Esophagus mucosa (tissue), 1 donor: ENCODE measurements around the gene LIPE. TPM values are rescaled to one million over a fixed set of nuclear protein-coding genes. Genes with fewer than 3 reads are reported as not detected.

Experiments
- ATAC-seq: fragments of 200-7000 bp; cut with Tn5 transposase; one replicate; pipeline ENCODE4 v1.9.1; 2020
- total RNA-seq: library from RNA; stranded (reverse); gene quantifications from one replicate; pipeline ENCODE4 v1.2.4, GENCODE V29; 2023
- donor health status: DM: yes; HTN: yes; CAD: no.

The LIPE gene, protein sequence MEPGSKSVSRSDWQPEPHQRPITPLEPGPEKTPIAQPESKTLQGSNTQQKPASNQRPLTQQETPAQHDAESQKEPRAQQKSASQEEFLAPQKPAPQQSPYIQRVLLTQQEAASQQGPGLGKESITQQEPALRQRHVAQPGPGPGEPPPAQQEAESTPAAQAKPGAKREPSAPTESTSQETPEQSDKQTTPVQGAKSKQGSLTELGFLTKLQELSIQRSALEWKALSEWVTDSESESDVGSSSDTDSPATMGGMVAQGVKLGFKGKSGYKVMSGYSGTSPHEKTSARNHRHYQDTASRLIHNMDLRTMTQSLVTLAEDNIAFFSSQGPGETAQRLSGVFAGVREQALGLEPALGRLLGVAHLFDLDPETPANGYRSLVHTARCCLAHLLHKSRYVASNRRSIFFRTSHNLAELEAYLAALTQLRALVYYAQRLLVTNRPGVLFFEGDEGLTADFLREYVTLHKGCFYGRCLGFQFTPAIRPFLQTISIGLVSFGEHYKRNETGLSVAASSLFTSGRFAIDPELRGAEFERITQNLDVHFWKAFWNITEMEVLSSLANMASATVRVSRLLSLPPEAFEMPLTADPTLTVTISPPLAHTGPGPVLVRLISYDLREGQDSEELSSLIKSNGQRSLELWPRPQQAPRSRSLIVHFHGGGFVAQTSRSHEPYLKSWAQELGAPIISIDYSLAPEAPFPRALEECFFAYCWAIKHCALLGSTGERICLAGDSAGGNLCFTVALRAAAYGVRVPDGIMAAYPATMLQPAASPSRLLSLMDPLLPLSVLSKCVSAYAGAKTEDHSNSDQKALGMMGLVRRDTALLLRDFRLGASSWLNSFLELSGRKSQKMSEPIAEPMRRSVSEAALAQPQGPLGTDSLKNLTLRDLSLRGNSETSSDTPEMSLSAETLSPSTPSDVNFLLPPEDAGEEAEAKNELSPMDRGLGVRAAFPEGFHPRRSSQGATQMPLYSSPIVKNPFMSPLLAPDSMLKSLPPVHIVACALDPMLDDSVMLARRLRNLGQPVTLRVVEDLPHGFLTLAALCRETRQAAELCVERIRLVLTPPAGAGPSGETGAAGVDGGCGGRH
- total RNA-seq = 10.8 TPM

DNA sequence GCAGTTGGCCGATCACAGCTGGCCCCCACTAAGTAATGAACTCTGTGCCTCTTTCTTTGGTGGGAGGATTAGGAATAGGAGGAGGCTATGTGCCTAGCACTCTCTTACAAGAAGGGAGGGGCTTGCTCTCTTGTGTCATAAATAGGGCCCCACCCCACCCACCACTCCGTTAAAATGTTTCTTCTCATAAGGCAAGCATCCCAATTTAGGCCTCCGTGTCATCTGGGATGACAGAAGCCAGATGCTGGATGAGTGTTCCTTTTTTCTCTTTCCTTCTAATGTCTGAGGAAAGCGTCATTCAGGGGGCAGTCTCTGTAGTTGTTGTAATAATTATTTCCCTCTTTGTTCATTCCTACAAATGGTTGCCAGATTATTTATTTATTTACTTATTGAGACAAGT lies at the start of gene LIPE:
LIPE (minus strand) TSS at position 76 of the 400 bp plus-strand sequence. CDS start 239 bp downstream, outside the sequence.
- no peak for ATAC-seq

DNA sequence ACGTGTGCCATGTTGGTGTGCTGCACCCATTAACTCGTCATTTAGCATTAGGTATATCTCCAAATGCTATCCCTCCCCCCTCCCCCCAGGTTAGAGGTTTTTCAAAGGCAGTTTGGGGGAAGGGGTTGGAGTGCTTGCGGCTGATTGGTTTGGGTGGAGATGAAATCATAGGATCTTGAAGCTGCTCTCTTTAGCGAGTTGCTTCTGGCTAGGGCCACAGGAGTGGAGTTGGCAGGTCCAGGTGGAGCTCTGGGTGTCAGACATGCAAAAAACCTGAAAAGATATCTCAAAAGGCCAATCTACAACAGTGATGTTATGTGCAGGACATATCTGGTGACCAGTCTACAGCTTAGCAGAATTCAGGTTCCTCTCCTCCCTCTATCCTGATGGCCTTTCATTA lies 48.2 kb upstream of the LIPE start:
- no peak for ATAC-seq

DNA sequence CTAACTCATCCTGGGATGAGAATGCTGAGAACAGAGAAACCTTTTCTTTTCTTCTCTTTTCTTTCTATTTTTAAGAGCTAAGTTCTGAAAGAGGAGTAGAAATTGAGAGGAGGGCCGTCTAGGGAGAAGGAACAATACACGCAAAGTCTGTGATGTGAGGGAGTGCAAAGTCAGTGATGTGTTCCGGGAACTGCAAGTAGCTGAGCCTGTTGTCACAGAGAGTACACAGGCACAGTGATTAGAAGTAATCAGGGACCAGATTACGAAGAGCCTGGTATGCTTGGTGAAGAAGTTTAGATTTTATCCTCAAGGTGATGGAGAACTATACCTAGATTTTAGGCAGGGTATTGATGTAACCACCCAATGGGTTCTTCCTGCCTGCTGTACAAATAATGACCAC lies 47.6 kb upstream of the LIPE start:
- ATAC-seq = no peak

DNA sequence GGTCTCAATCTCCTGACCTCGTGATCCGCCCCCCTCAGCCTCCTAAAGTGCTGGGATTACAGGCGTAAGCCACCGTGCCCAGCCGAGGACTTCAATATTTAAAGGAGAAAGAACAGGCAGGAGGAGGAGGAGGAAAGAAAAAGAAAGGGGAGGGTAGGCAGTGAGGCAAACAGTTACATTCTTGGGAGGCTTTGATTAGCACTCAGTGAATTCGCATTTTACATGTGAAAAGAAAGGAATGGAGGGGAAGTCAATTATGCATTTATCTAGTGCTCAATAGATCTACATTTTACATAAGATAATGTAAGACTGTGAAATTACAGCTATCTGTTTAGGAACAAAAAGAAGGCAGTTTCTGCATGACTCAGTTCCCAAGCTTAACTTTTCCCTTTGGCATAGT lies 46.5 kb upstream of the LIPE start:
- no peak for ATAC-seq

DNA sequence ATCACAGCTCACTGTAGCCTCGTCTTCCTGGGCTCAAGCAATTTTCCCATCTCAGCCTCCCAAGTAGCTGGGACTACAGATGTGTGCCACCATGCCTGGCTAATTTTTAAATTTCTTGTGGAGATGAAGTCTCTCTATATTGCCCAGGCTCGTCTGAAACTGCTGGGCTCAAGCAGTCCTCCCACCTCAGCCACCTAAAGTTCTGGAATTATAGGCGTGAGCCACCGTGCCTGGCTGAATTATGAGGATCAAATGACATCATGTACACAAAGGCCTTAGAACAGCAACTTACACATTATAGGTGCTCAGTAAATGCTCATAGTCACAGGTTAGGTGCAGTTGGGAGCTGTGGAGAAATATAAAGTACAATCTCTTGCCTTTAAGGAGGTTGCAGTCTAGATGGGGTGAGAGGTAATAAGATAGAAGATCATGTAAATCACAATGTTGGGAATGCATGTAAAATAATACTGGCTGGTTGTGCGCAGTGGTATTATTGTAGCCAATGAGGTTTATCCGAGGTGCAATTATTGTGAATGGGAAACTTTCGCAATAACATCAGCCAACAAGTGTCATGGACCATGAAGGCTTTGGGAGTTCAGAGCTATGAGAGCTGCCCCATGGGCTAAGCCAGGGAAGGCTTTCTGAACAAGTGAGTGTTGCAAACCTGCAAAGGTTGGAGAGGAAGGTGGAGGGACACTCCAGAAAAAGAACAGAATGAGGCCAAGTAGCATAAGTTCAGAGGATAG lies 45.4 kb upstream of the LIPE start:
- no peak for ATAC-seq

DNA sequence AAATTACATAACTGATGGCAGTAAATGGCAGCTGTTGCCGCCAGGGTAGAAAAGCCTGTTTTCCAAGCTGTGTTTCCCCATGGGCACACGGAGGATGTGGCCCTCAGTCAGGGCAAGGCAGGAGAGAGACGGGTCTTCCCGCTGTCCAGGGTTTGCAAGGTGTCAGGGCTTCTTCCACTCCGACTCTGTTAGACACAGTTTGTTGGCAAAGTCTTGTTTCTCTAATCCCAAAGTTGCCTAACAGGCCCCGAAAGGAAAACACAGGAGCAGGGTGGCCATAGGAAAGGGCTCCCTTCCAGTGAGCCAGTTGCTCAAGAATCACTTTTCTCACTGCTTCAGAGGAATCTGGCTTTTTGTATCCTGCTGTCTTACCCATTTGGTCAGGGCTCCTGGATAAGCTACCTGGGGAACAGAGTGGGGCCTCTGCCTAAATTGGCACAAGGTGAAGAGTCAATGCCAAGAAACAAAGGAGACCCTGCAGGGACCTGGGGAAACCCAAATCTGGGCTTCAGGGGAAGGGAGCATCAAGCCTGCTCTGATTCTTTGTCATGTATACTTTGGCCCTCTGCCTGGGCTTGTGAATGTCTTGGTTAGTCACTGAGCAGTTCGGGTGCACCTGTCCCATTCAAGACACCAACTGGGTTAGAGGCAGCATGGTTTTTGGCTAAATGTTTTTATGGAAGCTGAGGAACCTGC lies 44.5 kb upstream of the LIPE start:
- peak; percentile 82 for ATAC-seq

DNA sequence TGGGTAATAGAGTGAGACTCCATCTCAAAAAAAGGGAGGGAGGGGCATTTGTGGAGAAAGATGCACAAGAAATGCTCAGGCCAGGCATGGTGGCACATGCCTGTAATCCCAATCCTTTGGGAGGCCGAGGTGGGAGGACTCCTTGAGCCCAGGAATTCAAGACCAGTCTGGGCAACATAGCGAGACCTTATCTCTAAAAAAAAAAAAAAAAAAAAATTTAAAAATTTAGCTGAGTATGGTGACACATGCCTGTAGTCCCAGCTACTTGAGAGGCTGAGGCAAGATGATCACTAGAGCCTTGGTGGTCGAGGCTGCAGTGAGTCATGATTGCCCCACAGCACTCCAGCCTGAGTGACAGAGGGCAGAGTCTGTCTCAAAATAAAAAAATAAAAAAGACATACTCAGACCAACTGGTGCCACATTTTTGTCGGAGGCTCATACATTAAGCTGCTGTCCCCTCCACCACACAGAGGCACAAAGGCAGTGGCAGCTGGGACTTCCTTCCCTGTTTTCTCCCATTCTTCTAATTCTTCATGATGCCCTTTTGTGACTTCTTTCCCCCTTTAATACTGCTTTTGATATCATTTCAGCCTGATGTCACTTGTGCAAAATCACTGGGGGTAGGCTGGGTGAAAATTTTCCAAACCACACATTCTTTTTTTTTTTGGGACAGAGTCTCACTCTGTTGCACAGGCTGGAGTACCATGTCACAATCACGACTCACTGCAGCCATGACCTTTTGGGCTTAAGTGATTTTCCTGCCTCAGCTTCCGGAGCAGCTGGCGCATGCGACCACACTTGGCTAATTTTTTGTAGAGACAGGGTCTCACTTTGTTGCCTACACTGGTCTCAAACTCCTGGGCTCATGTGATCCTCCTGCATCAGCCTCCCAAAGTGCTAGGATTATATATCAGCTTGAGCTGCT lies 42.4 kb upstream of the LIPE start:
- no peak for ATAC-seq

DNA sequence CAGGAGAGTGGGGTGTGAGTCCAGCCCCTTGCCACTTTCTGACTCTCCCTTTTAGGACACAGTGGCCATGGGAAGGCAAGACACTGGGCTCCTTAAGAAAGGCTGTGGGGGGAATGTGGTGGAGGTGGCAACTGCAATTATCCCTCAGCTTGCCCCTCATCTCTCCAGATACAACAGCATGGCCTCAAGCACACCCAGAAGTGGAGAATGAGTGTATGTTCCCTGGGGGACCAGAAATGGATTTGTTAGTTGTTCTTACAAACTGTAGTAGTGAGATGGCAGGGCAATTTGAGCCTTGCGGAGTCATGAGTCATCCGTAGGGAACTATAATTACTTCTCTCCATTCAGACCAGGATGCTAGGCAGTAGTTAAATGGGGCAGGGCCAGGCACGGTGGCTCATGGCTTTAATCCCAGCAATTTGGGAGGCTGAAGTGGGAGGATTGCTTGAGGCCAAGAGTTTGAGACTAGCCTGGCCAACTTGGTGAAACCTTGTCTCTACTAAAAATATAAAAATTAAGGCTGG lies 41.1 kb upstream of the LIPE start:
- peak; percentile 70 for ATAC-seq

DNA sequence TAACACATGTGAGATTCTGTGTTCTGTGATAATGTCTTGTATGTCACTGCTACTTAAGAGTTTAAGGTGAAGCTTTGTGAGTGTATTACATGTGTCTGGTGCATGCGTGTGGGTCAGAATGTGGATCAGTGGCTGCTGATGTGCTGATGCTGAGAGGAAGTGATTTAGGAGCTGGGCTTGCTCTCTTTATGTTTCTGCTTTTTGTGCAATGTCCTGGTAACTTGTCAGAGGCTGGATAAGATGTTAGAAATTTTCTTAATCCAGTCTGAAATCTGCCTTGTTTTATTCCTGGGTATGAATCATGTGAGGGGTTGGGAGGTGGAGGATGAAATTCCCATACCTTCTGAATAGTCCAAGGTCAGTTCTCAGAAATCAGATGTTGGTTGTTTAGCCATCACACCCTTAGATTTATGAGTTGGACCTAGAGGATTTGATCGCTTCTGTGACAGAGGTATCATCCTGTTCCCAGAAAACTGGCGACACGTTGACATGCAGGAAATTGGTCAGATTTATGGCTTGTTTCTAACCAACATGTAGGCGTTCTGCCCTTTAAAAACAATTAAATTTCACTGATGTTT lies 40.1 kb upstream of the LIPE start:
- no peak for ATAC-seq

DNA sequence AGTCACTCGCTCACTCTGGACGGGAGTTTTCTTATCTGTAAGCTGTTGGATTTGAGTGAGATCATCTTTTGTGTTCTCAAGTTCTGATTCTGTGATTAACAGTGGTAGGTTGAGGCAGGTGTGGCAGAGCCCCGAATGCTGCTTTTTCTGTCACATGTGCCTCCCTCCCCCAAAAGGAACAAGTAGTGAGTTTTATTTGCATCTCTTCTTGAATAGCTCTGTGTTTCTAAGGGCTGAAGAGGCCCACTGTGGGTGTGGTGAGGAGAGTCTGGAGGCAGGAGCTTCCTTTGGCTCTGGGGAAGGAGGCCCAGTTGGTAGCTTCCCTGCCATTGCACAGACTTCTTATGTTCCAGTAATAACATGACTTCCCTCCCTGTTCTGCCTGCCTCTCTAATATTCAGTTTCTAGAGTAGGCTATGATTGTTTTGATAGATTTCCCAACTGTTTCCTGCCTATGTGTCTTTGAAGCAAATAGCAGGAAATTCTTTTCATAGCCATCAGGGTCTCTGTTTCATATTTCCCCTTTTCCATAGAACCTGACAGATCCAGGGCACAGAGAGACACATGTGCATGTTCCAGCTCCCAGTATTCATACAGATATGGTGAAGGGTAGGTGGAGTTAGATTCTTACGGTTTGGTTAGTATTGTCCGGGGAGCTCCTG lies 39.5 kb upstream of the LIPE start:
- ATAC-seq = no peak

DNA sequence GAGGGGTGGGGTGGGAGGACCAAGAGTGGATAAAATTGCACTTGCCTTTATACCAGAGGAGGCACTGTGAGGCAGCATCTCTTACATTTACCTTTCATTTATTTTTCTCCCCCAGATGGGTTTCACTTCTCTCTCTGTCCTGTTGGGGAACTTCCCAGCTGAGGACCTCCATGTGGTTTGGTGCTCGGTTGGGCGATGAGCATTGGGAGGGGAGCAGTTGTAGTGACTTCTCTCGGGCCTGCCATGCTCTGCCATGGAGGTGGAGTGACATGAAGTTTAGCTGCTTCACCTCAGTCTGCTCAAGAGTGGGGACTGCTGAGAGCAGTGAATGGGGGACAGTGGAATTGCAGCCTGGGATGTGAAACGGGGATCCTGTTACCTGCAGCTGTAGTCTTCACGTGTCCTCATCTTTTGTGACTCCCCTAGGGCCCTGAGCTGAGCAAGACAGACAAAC lies 38.7 kb upstream of the LIPE start:
- ATAC-seq = no peak

DNA sequence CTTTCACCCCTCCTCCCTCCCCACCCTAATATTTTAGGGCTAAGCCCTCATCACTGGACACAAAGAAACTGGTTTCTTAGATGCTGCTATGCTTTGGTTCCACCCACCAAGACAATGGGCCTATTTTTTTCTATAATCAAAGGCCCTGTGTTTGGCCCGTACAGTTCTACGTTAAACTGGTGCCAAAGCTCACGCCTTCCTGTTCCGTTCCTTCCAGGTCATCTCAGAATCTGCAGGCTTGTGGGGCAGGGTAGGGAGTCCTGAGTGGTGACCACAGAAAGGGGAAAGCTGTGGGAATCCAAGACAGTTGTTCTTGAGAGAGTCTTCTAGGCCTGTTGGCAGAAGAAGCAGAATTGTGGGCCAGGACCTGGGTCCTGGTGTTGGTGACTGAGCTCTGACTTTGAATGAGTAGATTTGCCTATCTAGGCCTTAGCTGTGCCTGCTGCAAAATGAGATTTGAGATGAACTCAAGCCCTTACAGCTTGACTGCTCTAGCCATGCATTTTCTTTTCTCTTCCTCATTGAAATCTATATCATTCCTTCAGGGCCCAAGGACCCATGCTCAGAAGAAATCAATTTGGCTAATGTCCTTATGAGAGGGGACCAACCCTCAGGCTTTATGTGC lies 34.6 kb upstream of the LIPE start:
- peak; percentile 75 for ATAC-seq

DNA sequence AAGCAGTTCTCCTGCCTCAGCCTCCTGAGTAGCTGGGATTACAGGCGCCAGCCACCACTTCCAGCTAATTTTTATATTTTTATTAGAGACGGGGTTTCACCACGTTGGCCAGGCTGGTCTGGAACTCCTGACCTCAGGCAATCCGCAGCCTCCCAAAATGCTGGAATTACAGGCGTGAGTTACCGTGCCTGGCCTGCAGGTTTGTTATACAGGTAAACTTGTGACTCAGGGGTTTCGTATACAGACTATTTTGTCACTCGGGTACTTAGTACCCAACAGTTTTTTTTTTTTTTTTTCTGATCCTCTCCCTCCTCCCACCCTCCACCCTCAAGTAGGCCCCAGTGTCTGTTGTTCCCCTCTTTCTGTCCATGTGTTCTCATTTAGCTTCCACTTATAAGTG lies 34.0 kb upstream of the LIPE start:
- ATAC-seq = peak; percentile 24

DNA sequence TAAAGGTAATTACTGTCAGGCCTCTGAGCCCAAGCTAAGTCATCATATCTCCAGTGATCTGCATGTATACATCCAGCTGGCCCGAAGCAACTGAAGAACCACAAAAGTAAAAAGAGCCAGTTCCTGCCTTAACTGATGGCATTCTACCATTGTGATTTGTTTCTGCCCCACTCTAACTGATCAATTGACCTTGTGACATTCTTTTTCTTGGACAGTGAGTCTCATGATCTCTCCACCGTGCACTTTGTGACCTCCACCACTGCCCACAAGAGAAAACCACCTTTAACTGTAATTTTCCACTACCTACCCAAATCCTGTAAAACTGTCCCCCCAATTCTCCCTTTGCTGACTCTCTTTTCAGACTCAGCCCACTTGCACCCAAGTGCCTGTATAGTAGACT lies 32.7 kb upstream of the LIPE start:
- ATAC-seq = no peak

DNA sequence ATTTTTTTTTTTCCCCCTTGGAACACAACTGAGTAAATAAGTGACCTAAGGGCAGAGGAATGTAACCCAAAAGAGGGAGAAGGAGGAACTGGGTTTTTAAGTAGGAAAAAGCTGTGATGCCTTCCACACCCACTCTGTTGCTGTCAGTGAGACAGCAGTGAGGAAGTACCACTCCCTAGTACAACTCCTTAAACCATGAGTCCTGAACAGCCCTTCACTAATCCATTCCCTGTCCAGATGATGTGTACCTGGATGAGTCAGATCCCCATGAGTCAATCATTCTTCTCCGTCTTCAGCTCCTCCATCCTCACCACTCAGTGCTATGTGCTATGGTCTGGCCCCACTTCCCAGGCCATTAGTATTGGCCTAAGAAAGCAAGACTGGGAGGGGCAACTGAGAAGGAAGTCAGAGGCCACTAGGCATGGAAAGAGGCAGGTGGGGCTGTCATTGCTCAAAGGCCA lies 28.5 kb upstream of the LIPE start:
- peak; percentile 98 for ATAC-seq

DNA sequence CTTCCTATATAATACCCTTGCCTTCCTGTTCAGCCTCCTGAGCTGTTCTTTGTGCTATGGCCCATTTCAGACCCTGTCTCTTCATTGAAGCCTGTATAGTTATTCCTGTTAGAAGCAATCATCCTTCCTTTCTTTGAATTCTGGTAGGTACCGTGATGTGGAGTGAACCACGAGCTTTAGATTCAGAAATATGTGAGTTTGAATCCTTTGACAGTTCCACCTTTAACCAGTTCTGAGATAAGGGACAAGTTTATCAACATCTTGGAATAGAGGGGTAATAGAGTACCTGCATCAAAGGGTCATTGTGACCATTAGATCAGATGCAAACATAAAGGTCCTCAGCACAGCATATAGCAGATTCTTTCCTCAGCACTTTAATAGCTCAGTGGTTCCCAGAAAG lies 27.9 kb upstream of the LIPE start:
- no peak for ATAC-seq

DNA sequence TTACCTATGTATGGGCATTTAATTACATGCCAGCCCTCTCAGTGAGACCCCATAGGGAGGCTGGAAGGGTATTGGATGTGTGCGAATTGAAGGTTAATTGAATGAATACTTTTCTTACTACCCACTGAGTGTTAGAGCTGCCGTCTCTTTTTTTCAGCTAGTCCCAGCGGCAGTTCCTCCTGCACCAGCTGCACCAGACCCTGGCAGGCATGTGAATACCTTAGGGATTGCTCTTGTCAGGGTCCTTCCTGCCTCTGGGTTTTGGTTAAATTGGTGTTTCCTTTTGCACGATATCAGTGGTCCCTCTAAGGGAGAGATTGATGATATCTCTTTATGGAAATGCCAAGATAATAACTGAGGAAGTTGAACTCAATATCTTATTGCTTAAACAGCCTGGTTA lies 25.4 kb upstream of the LIPE start:
- no peak for ATAC-seq

DNA sequence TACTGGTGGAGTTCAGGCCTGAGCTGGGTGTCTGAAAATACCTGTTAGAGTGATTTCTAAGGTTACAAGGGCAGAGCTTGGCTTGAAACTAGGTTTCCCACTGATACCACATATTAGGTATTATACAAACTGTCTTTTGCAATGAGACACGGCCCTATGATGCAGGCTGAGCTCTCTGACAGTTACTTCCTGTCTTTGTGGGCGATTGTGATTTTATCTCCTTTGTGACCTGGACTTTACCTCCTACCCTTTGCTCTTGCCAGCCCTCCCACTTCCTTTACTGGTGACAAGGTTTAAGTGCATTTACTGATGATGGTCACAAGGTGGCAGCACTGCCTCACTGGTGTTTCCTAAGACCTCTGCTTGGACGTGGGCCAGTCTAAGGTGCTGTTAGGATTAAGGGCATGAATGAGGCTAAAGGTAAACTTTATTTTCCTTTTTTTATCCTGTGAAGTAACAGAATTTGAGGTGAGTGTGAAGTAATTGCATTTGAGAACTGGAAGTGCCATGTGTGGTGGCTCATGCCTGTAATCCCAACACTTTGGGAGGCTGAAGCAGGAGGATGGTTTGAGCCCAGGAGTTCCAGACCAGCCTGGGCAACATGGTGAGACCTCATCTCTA lies 23.2 kb upstream of the LIPE start:
- peak; percentile 94 for ATAC-seq
